Measurements from ENCODE around the gene INSRR.

INSRR gene

DNA sequence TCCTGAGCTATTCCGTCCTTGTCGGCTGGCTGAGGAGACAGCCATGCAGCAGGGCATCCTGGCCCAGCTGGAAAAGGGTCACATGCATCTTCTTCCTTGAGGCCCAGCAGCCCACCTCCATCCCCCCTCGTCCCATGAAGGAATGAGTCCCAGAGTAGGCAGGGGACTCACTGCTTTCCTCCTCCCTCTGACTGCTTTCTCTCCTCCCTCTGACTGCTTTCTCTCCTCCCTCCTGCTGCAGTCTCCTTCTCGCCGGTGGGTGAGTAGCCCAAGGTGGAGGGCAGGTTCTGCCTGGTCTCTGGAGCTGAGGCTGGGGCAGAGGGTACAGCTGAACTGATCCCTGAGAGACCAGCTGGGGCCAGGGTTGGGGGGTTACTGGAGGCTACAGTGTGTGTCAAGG lies 15.2 kb upstream of the INSRR start:
- H3K4me3 ChIP-seq (ENCODE audit: low read depth, low read length): no peak overlapping the region
- TF ChIP-seq, protein P1, sequence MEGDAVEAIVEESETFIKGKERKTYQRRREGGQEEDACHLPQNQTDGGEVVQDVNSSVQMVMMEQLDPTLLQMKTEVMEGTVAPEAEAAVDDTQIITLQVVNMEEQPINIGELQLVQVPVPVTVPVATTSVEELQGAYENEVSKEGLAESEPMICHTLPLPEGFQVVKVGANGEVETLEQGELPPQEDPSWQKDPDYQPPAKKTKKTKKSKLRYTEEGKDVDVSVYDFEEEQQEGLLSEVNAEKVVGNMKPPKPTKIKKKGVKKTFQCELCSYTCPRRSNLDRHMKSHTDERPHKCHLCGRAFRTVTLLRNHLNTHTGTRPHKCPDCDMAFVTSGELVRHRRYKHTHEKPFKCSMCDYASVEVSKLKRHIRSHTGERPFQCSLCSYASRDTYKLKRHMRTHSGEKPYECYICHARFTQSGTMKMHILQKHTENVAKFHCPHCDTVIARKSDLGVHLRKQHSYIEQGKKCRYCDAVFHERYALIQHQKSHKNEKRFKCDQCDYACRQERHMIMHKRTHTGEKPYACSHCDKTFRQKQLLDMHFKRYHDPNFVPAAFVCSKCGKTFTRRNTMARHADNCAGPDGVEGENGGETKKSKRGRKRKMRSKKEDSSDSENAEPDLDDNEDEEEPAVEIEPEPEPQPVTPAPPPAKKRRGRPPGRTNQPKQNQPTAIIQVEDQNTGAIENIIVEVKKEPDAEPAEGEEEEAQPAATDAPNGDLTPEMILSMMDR (IDR thresholded peaks at IDR 0.05; ENCODE audit: borderline replicate concordance, insufficient read depth, low read depth, low read length): no peak

DNA sequence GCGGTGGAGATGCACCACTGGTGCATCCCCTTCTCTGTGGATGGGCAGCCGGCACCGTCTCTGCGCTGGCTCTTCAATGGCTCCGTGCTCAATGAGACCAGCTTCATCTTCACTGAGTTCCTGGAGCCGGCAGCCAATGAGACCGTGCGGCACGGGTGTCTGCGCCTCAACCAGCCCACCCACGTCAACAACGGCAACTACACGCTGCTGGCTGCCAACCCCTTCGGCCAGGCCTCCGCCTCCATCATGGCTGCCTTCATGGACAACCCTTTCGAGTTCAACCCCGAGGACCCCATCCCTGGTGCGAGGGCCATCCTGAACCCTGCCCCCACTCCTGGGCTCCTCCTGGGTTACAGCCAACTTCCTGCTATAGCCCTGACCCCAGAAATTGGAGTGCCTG lies 14.7 kb upstream of the INSRR start:
- H3K4me3 ChIP-seq (ENCODE audit: low read depth, low read length): no peak overlapping the region
- TF ChIP-seq, protein P1 (IDR thresholded peaks at IDR 0.05; ENCODE audit: borderline replicate concordance, insufficient read depth, low read depth, low read length): no peak

DNA sequence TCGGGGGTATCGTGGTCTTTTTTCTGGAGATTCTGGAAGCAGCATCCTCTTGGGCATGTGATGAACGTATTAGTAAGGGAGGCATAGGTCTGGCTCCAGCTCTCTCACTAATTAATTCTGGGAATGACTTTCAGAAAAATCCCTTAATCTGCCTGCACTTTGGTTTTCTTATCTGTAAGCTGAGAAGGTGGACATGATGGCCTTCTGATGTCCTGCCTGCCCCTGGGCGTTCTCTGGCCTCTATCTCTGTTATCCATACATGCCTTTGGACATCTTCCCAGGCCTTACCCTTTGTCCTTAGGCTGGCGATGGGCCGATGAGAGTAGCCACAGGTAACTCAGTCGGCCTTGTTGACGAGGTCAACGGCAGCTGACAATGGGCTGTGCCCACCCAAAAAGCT lies 10.5 kb upstream of the INSRR start:
- H3K4me3 ChIP-seq (ENCODE audit: low read depth, low read length): no peak overlapping the region

DNA sequence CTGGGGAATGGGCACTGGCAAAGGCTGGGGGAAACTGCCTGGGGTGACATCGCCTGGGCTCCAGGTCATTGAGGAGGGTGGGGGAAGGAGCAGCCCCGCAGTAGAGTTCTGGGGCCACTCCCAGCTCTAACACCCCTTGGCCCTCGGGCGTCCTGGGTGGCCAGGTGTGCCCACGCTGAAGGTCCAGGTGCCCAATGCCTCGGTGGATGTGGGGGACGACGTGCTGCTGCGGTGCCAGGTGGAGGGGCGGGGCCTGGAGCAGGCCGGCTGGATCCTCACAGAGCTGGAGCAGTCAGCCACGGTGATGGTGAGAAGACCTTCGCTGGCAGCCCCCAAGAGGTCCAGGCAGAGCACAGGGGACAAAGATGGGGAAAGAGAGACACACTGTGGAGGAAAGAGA lies 9.4 kb upstream of the INSRR start:
- TF ChIP-seq, protein P1 (IDR thresholded peaks at IDR 0.05; ENCODE audit: borderline replicate concordance, insufficient read depth, low read depth, low read length): no peak
- no peak overlapping the region for H3K4me3 ChIP-seq (ENCODE audit: low read depth, low read length)

More for the DNA sequence above, 10.5 kb upstream of the INSRR start:
- TF ChIP-seq, protein P1 (IDR thresholded peaks at IDR 0.05; ENCODE audit: borderline replicate concordance, insufficient read depth, low read depth, low read length): no peak

DNA sequence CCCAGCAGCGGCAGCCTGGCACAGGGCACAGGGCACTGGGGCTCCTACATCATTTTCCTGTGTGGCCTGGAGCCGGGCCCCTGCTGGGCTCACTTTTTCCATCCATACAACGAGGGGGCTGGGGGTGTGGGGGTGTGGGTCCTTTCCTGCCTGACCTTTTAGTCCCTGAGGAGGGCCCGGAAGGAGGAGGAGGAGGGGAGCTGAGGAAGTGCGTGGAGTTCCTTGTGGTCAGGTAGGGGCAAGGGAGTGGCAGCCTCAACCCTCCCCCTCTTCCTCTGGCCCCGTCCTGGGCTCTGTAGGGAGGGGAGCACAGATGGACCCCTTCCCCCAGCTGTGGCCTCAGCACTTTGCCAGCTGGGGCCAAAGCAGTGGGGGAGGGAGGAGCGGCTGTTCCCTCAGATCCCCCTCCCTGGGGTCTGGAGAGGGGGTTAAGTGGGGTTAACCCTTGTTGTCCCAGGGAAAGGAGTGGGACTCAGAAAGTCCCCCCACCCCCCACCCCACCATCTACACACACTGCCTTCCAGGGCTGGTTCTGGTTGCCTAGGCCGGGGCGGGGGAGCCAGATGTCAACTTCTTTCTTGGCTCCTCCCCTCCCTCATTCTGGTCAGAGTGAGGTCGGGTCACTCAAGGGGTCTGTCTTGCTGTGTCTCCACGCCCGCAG lies 7.5 kb upstream of the INSRR start:
- no peak overlapping the region for H3K4me3 ChIP-seq (ENCODE audit: low read depth, low read length)
- TF ChIP-seq, protein P1 (IDR thresholded peaks at IDR 0.05; ENCODE audit: borderline replicate concordance, insufficient read depth, low read depth, low read length): no peak

DNA sequence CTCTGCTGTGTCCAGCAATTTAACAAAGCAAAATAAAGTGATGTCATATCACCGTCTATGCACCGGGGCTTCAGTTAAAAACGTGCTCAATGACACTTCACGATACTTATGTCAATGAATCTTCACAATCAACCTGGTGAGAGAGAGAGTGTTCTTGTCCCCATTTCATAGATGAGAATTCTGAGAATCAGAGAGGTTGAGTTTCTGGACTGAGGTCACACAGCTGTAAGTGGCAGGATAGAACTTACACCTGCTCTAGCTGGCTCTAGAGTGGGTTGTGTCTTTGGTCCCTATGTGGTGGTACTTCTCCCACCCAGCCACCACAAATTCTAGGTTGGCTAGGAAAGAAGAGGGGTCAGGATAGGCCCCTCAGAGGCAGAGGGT lies 6.9 kb upstream of the INSRR start:
- H3K4me3 ChIP-seq (ENCODE audit: low read depth, low read length): no peak overlapping the region
- TF ChIP-seq, protein P1 (IDR thresholded peaks at IDR 0.05; ENCODE audit: borderline replicate concordance, insufficient read depth, low read depth, low read length): no peak

DNA sequence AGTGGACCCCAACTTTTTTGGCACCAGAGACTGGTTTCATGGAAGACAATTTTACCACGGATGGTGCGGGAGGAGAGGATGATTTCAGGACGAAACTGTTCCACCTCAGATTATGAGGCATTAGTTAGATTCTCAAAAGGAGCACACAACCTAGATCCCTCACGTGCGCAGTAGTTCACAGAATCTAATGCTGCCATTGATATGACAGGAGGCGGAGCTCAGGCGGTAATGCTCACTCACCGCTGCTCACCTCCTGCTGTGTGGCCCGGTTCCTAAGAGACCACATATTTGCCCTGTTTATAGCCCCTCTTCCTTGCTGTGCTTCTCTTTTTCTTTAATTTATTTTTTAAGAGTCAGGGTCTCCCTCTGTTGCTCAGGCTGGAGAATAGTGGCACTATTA lies 6.3 kb upstream of the INSRR start:
- no peak overlapping the region for H3K4me3 ChIP-seq (ENCODE audit: low read depth, low read length)
- TF ChIP-seq, protein P1 (IDR thresholded peaks at IDR 0.05; ENCODE audit: borderline replicate concordance, insufficient read depth, low read depth, low read length): no peak
